ENCODE data around the gene LCLAT1. TPM values are rescaled to one million over a fixed set of nuclear protein-coding genes. Genes with fewer than 3 reads are reported as not detected.

Gene LCLAT1
- polyA plus RNA-seq, 1 of the 3 experiments (the other 2 are of a cell fraction): 6.9 TPM

DNA sequence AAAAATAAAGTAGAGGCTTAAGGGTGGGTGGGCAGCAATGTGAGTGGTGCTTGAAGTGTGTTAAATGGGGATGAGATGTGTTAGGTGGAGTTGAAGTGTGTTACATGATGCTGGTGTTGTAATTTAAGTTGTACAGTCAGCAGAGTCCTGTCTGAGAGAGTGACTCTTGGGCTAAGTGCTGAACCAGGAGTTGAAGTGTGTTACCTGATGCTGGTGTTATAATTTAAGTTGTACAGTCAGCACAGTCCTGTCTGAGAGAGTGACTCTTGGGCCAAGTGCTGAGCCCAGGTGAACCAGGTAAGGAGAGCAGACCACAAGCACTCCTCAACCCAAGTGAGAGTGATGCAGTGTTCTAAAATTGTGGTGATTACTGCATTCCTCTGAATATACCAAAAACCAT is 40.6 kb downstream of the LCLAT1 start:
- Histone ChIP-seq H3K9me2 (no peaks in the 10 kb centered on the region), H3K79me2 (ENCODE audit: insufficient read depth) (peaks cover 8% of the 10 kb centered on the region), H3K36me3 (replicated peaks in 1 of 2; ENCODE audit: control insufficient read depth in 1 of 2, insufficient read depth in 2 of 2, low read length in 1 of 2) (no peaks in the 10 kb centered on the region), H3K4me3 (ENCODE audit: low read depth in 2 of 2, low read length in 1 of 2) (no peak overlapping the region), H3K9ac (no peak overlapping the region), H3K4me1 (ENCODE audit: control insufficient read depth in 1 of 2, insufficient read depth in 2 of 2, low read depth in 1 of 2, low read length in 1 of 2) (peaks cover 18 to 22% of the 10 kb centered on the region in 2 experiments; a peak in 3 of 4 replicates), H2AFZ (ENCODE audit: low read depth) (no peak overlapping the region), H3K4me2 (no peak overlapping the region), H3K9me3 (no peaks in the 10 kb centered on the region), H3K27ac (ENCODE audit: low read depth in 2 of 2, low read length in 1 of 2) (no peak overlapping the region; a peak in 1 of 4 replicates), H4K20me1 (ENCODE audit: insufficient read depth) (no peaks in the 10 kb centered on the region), H3K27me3 (ENCODE audit: insufficient read depth) (no peaks in the 10 kb centered on the region), H3F3A (replicated peaks; ENCODE audit: insufficient read depth) (peaks cover 4% of the 10 kb centered on the region)
- DNase-seq: no peak
- ChIA-PET POLR2A (no interaction called here), CTCF (interaction anchor here (1.5 kb wide), 1 partner anchor 10 kb away, joined by 5 read pairs; no protein-coding TSS in a partner anchor)
- TF ChIP-seq NFIC (IDR thresholded peaks at IDR 0.05; ENCODE audit: borderline replicate concordance) (no peak), RCOR1 (IDR thresholded peaks at IDR 0.05; ENCODE audit: low read length) (no peak), USF2 (IDR thresholded peaks at IDR 0.05; ENCODE audit: borderline replicate concordance, low read depth, low read length) (no peak), TEAD4 (IDR thresholded peaks at IDR 0.05; ENCODE audit: borderline replicate concordance, insufficient read depth) (no peak), IRF3 (IDR thresholded peaks at IDR 0.05; ENCODE audit: low read depth, low read length) (no peak), FOSL2 (IDR thresholded peaks at IDR 0.05; ENCODE audit: borderline replicate concordance, low read depth) (no peak), TAF1 (IDR thresholded peaks at IDR 0.05; ENCODE audit: borderline replicate concordance, low read depth, low read length) (no peak), MAX (IDR thresholded peaks at IDR 0.05; ENCODE audit: low read depth) (no peak), SIN3A (IDR thresholded peaks at IDR 0.05; ENCODE audit: borderline replicate concordance, low read depth, low read length) (no peak), RXRA (IDR thresholded peaks at IDR 0.05; ENCODE audit: borderline replicate concordance, low read depth) (no peak), EP300 (IDR thresholded peaks at IDR 0.05; ENCODE audit: borderline replicate concordance in 1 of 2, low read depth in 1 of 2, low read length in 1 of 2) (no peak), MEF2A (IDR thresholded peaks at IDR 0.05; ENCODE audit: borderline replicate concordance, low read depth) (no peak), PBX3 (IDR thresholded peaks at IDR 0.05) (no peak)
- TF ChIP-seq, protein P1, sequence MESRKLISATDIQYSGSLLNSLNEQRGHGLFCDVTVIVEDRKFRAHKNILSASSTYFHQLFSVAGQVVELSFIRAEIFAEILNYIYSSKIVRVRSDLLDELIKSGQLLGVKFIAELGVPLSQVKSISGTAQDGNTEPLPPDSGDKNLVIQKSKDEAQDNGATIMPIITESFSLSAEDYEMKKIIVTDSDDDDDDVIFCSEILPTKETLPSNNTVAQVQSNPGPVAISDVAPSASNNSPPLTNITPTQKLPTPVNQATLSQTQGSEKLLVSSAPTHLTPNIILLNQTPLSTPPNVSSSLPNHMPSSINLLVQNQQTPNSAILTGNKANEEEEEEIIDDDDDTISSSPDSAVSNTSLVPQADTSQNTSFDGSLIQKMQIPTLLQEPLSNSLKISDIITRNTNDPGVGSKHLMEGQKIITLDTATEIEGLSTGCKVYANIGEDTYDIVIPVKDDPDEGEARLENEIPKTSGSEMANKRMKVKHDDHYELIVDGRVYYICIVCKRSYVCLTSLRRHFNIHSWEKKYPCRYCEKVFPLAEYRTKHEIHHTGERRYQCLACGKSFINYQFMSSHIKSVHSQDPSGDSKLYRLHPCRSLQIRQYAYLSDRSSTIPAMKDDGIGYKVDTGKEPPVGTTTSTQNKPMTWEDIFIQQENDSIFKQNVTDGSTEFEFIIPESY (IDR thresholded peaks at IDR 0.05; ENCODE audit: borderline replicate concordance, low read depth): no peak
